NK-92 treated with Interleukin-12 subunit alpha and Interleukin-12 subunit beta, amount 100 ng/mL, for 24 hours (cell line): ENCODE results near the gene CACNA2D1.

Experiments
- DNase-seq: peaks from one replicate; lab custom pipeline; 2025; lab: John Stamatoyannopoulos, UW

The CACNA2D1 gene

GRCh38 chr7:82343716-82344115 is 99.9 kb downstream of the CACNA2D1 start:
- no peak for DNase-seq

- DNase-seq, result no peak
Measured at GRCh38 chr7:82339958-82340357, 103.6 kb downstream of the CACNA2D1 start.

GRCh38 chr7:82335927-82336326 is 107.7 kb downstream of the CACNA2D1 start:
- no peak for DNase-seq

- DNase-seq, result no peak
Measured at GRCh38 chr7:82335001-82335400, 108.6 kb downstream of the CACNA2D1 start.

- DNase-seq, result no peak
Measured at GRCh38 chr7:82331234-82331633, 112.3 kb downstream of the CACNA2D1 start.

- DNase-seq, result no peak
Measured at GRCh38 chr7:82330706-82331215, 112.8 kb downstream of the CACNA2D1 start.

- no peak for DNase-seq
Measured at GRCh38 chr7:82327898-82328297, 115.7 kb downstream of the CACNA2D1 start.

GRCh38 chr7:82325416-82325815 is 118.2 kb downstream of the CACNA2D1 start:
- DNase-seq, result no peak

- DNase-seq, result no peak
Measured at GRCh38 chr7:82323806-82324205, 119.8 kb downstream of the CACNA2D1 start.

- DNase-seq, result no peak
Measured at GRCh38 chr7:82319674-82320118, 123.9 kb downstream of the CACNA2D1 start.

- DNase-seq, result no peak
Measured at GRCh38 chr7:82318786-82319185, 124.8 kb downstream of the CACNA2D1 start.

- DNase-seq, result no peak
Measured at GRCh38 chr7:82317760-82318159, 125.8 kb downstream of the CACNA2D1 start.

GRCh38 chr7:82317257-82317721 is 126.3 kb downstream of the CACNA2D1 start:
- DNase-seq, result no peak

GRCh38 chr7:82313269-82313668 is 130.3 kb downstream of the CACNA2D1 start:
- no peak for DNase-seq

GRCh38 chr7:82312646-82313045 is 130.9 kb downstream of the CACNA2D1 start:
- DNase-seq, result no peak

- DNase-seq, result no peak
Measured at GRCh38 chr7:82305347-82306005, 138.1 kb downstream of the CACNA2D1 start.

GRCh38 chr7:82294865-82295264 is 148.7 kb downstream of the CACNA2D1 start:
- no peak for DNase-seq

- no peak for DNase-seq
Measured at GRCh38 chr7:82294382-82294784, 149.2 kb downstream of the CACNA2D1 start.

GRCh38 chr7:82293467-82293866 is 150.1 kb downstream of the CACNA2D1 start:
- no peak for DNase-seq

- no peak for DNase-seq
Measured at GRCh38 chr7:82291931-82292330, 151.6 kb downstream of the CACNA2D1 start.

- DNase-seq, result no peak
Measured at GRCh38 chr7:82289889-82290288, 153.7 kb downstream of the CACNA2D1 start.

GRCh38 chr7:82289152-82289535 is 154.4 kb downstream of the CACNA2D1 start:
- no peak for DNase-seq

GRCh38 chr7:82286798-82287140 is 156.8 kb downstream of the CACNA2D1 start:
- DNase-seq, result no peak
